HG03280 (cell line): ENCODE results near the gene GGACT.
"Not testable (repeated sequence)": the region's sequence is repeated elsewhere in the genome, so short reads cannot be mapped to it uniquely, and the experiment has no call there.

Experiments used
- ATAC-seq: cut with Tn5 transposase; IDR thresholded peaks from one replicate; pipeline ENCODE4 v1.9.1; 2021; ENCODE audit warnings: mild to moderate bottlenecking, moderate library complexity; ENCODE audit not compliant: unreplicated experiment

GGACT gene

GRCh38 chr13:100601716-100602115 lies 13.1 kb upstream of the GGACT start:
- no peak for ATAC-seq

DNA sequence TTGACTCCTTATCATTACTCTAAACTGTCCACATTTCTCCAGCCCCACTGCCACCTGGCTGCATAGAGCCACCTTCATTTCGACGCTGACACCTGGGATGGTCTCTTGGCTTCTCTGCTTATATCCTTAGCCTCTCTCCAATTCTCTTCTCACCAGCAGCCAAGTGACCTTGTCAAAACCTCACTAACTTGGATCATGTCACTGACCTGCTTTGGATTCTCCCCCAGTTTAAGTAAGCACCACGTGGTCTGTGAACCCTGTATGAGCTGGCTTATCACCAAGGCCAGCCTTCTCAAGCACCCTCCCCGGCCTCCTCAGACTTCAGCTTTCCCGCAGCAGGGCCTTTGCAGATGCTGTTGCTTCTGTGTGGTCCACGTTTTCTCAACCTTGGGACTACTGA lies 12.3 kb upstream of the GGACT start:
- ATAC-seq = no peak

- no peak for ATAC-seq
Observed at GRCh38 chr13:100600461-100600860, 11.9 kb upstream of the GGACT start.

GRCh38 chr13:100597253-100597652 lies 8.7 kb upstream of the GGACT start:
- ATAC-seq = no peak

- no peak for ATAC-seq
Observed at GRCh38 chr13:100596516-100596915, 7.9 kb upstream of the GGACT start.

GRCh38 chr13:100594731-100595130 lies 6.1 kb upstream of the GGACT start:
- no peak for ATAC-seq

DNA sequence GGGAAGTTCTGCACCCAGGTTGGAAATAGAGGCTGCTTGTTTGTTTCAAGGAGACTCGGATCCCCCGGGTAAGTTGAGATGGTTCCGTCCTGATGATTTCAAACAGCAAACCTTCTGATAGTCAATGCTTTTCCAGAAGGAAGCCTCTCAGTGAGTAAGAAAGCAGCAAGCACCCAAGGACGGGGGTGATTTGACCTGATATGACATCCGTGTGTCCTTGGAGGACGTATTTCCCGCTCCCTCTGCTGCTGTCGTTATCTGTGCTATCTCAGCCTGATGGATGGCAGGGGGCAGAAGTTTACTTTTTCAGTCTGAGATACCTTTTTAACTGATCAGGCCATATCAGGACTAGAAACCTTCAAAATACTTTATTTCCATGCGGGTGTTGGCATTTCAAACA lies 5.7 kb upstream of the GGACT start:
- ATAC-seq = no peak

DNA sequence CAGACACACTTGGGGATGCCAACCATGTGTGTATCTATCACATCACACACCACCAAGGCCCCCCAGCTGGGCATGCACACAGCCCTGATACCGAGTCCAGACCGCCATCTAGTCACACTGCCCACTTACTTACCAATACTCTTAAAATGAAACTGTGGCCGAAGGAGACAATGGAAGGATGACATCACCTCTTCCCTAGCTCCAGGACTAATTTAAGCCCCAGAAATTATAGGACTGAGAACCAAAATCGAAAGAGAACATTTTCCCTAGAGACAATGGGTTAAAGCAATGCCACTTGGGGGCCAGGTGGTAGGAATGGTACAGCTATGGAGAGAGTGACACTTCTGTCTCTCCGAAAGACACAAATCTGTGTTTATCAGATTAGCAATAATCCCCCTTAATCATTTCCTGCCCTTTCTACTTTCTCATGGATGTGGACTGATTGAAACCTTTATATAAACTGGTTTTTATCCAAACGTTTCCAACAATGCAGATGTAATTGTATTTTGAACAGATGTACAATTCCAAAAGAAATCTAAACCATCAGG lies 663 bp upstream of the GGACT start:
- no peak for ATAC-seq

DNA sequence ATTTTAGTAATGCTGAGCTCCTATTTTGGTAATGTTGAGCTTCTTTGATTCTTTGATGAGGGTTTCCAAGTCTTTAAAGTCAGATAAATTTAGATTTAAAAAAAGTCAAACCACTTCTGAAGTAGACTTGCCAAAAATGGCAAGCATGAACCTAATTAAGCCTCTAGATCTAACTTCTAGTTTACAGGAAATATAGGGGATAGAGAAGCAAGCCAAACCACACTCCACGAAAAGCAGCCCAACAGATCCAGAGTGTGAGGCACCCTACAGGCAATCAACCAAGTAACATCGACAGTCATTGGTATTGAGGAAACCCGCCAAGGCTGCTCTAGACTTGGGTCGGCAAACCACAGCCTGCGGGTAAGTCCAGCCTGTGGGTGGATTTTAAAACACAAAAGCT lies 3.7 kb downstream of the GGACT start:
- ATAC-seq = no peak

DNA sequence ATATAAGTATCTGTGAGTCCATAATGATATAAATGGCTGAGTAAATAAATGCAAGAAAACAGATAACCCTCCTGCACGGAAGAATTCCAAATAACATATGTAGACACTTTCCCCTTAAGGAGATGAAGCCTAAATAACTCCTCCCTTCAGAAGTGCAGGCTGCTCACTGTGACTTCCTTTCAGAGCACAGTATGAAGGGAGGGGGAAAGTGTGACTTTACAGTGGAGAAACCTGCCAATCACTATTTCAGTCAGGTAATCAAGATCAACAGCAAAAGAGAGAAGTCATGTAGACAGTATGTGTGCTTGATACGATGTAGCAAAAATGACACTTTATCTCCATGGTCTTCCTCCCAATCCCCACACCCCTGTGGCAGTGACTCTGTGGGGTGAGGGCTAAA lies 7.1 kb downstream of the GGACT start:
- ATAC-seq = no peak

DNA sequence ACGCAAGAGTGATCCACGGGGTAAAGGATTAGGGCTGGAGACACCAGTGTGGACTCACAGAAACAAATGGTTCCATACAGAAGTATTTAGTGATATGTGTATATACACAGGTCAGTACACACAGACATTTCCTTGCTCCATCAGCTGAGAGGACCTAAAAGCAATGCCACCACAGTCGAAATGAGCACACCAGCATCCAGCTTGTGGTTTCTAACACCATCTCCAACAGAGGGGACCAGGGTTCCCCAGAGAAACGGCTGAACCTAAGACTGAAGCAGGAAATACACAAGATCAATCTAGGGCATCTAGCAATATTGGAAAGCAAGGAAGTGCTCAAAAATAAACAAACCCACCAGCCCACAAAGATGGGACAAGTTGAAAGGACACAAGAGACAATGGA lies 7.6 kb downstream of the GGACT start:
- no peak for ATAC-seq

- no peak for ATAC-seq
Observed at GRCh38 chr13:100580045-100580444, 8.5 kb downstream of the GGACT start.

GRCh38 chr13:100577239-100577638 lies 11.3 kb downstream of the GGACT start:
- ATAC-seq = not testable (repeated sequence)

- ATAC-seq = peak; percentile 92
Observed at GRCh38 chr13:100573121-100573520, 15.5 kb downstream of the GGACT start.

- ATAC-seq = no peak
Observed at GRCh38 chr13:100566543-100566942, 22.0 kb downstream of the GGACT start.

- ATAC-seq = no peak
Observed at GRCh38 chr13:100565286-100565685, 23.3 kb downstream of the GGACT start.

DNA sequence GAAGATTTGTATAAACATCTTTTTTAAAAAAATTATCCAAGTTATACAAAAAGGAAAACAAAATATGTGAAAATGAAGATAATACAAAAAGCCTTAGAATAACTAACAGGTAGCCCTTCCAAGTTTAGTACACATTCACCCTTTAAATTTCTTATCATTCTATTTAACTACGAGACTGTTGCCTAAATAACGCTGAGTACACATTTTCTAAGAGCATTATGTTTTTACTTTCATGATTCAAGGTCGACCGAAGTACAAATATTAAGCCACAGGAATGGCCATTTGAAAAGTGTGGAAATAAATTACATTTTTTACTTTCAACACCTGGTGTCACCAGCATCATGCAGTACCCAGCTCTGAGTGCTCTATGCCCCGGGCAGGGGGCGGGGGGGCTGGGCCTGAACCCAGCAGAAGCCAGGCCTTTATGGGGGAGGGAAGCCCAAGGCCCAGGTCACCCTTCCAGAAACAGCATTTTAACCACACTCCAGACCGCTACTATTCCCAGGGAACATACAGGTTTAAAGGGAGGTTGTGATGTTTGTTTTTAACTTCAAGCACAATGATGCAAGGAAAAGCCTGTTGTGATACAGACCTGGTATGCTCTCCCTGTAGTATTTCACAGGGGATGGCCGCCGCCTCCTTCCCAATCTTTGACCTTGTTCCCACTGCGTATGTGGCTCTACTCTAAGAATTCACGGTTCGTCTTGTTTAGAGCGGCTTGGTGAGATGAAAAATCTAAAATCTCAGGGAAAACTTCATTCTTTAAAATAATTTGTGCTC lies 24.0 kb downstream of the GGACT start:
- ATAC-seq = no peak

- ATAC-seq = no peak
Observed at GRCh38 chr13:100563779-100564178, 24.8 kb downstream of the GGACT start.

- ATAC-seq = no peak
Observed at GRCh38 chr13:100561599-100562204, 26.9 kb downstream of the GGACT start.

GRCh38 chr13:100561158-100561499 lies 27.5 kb downstream of the GGACT start:
- ATAC-seq = no peak

DNA sequence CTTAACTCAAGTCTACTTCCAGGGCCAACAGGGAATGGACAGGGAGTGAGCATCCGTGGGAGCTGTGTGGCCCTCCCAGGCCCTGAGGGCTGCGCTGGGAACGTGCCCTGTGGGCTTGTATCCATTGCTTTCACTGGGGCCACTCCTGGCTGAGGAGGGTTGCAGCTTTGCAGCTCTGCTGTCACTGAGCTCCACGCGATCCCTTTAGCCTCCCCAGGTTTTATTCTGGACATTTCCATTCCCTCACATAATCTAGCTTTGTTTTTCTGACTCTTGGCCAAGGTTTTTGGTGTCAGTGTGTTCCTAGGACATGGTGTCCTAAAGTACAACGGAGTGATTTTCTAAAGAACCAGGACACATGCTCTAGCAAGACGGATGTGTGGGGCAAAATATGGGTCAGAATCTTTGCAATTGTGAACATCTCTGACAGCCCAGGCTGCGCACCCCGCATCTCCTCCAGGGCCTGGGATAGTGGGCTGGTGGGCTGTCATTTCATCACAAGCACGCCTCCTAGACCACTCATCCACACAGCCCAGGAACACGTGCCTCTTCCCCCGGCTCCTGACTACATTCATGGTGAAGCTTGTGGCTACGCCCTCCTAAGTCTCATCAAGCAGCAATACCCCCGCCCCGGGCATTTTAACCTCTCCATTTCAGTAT lies 28.0 kb downstream of the GGACT start:
- ATAC-seq = no peak

DNA sequence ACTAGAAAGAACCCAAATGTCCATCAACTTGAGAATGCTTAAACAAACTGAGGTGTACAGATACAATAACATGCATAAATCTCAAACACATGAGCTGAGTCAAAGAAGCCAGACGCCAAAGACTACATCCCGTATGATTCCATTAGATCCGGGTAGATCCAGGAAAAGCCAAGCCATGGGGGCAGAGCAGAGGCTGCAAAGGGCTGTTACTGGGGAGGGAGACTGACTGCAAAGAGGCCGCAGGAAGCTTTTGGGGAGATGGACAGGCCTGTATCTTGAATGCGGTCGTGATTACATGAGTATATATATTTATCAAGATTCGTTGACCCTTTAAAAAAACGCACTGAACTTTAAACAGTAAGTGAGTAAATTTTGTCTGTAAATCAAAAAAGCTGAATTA lies 28.7 kb downstream of the GGACT start:
- ATAC-seq = no peak
